Muscle of leg (tissue), 11 donors: Measurements from ENCODE around the gene TEFM. TPM values are rescaled to one million over a fixed set of nuclear protein-coding genes. Genes with fewer than 3 reads are reported as not detected.
"Not testable (repeated sequence)": the region's sequence is repeated elsewhere in the genome, so short reads cannot be mapped to it uniquely, and the experiment has no call there.

ENCODE experiments used
- DNase-seq: peaks from one replicate; pipeline ENCODE4 v3.0.0; 2013
- H3K27ac ChIP-seq: one replicate; pipeline ENCODE4 v1.5.1; 2013; ENCODE audit warnings: mild to moderate bottlenecking, low read length, control low read depth
- H3K27me3 ChIP-seq: one replicate; pipeline ENCODE4 v1.6.1; 2013; ENCODE audit warnings: low read length; ENCODE audit not compliant: control insufficient read depth, insufficient read depth
- H3K36me3 ChIP-seq: one replicate; pipeline ENCODE4 v1.6.1; 2013; ENCODE audit warnings: low read length; ENCODE audit not compliant: control insufficient read depth, insufficient read depth
- H3K4me1 ChIP-seq: one replicate; pipeline ENCODE4 v1.6.1; 2013; ENCODE audit warnings: low read length; ENCODE audit not compliant: control insufficient read depth, insufficient read depth
- H3K4me3 ChIP-seq: one replicate; pipeline ENCODE4 v1.5.1; 2013; ENCODE audit warnings: low read length, control low read depth
- H3K9me3 ChIP-seq: replicated peaks from 2 replicates; pipeline ENCODE4 v1.6.1; 2013; ENCODE audit warnings: low read depth, low read length; ENCODE audit not compliant: control insufficient read depth
- WGBS: methylation state at CpG from one replicate; pipeline ENCODE4 v1.1.5; 2013; ENCODE audit warnings: missing lambda C conversion rate; ENCODE audit not compliant: insufficient coverage; 5-methylcytosine and 5-hydroxymethylcytosine counted together
- polyA plus RNA-seq, 8 donors: library from polyadenylated mRNA; unstranded; fragments of 120-200 nt; gene quantifications; one replicate each; pipeline versions ENCODE4 v1.2.1 to v1.2.3, GENCODE V29; 2013; ENCODE audit warnings: inconsistent platforms in 1 of 8, low replicate concordance in 1 of 8; ENCODE audit not compliant: insufficient read length in 8 of 8, insufficient read depth in 1 of 8
- total RNA-seq: library from RNA; stranded (reverse); fragments of 120-200 nt; gene quantifications from one replicate; pipeline ENCODE4 v1.2.4, GENCODE V29; 2013

TEFM gene
- total and polyA plus RNA-seq, 9 donors, result 10.3 to 16.4 (median 12.4) TPM

GRCh38 chr17:30939051-30939689 lies 33.1 kb upstream of the TEFM start:
- no peaks in the 10 kb centered on the region for H3K36me3 ChIP-seq
- peak; percentile 63 for DNase-seq
- H3K4me3 ChIP-seq, result no peak overlapping the region
- WGBS, result 87% methylated on average over 9 of the region's 13 CpGs
- no peaks in the 10 kb centered on the region for H3K4me1 ChIP-seq
- H3K9me3 ChIP-seq, result no peaks in the 10 kb centered on the region
- no peaks in the 10 kb centered on the region for H3K27me3 ChIP-seq
- peak overlapping the region; percentile 13 for H3K27ac ChIP-seq

GRCh38 chr17:30933966-30934365 lies 27.9 kb upstream of the TEFM start:
- Histone ChIP-seq H3K4me1 (no peaks in the 10 kb centered on the region), H3K4me3 (no peak overlapping the region), H3K27ac (no peak overlapping the region), H3K36me3 (no peaks in the 10 kb centered on the region), H3K27me3 (no peaks in the 10 kb centered on the region), H3K9me3 (no peaks in the 10 kb centered on the region)
- DNase-seq, result peak; percentile 36
- 37% methylated on average over 4 of the region's 5 CpGs for WGBS

- H3K9me3 ChIP-seq, H3K27me3 ChIP-seq, H3K4me3 ChIP-seq, H3K4me1 ChIP-seq, DNase-seq, H3K27ac ChIP-seq, H3K36me3 ChIP-seq: not testable (repeated sequence)
- 79% methylated on average over 3 of the region's 8 CpGs for WGBS
Observed at GRCh38 chr17:30931582-30931981, 25.5 kb upstream of the TEFM start.

GRCh38 chr17:30930495-30930894 lies 24.5 kb upstream of the TEFM start:
- no peaks in the 10 kb centered on the region for H3K36me3 ChIP-seq
- H3K4me1 ChIP-seq, result no peaks in the 10 kb centered on the region
- WGBS, result no CpG with 5 or more reads among the region's 3 CpGs
- no peak overlapping the region for H3K4me3 ChIP-seq
- H3K27ac ChIP-seq, result no peak overlapping the region
- DNase-seq, result no peak
- H3K9me3 ChIP-seq, result no peaks in the 10 kb centered on the region
- H3K27me3 ChIP-seq, result peaks cover 13% of the 10 kb centered on the region

- not testable (repeated sequence) for H3K27ac ChIP-seq, H3K4me1 ChIP-seq, H3K9me3 ChIP-seq, DNase-seq, H3K4me3 ChIP-seq, H3K36me3 ChIP-seq
- WGBS, result 90% methylated on average over 2 of the region's 3 CpGs
- peaks cover 15% of the 10 kb centered on the region for H3K27me3 ChIP-seq
Observed at GRCh38 chr17:30929861-30930260, 23.8 kb upstream of the TEFM start.

- no peak overlapping the region for H3K4me3 ChIP-seq
- peaks cover 22% of the 10 kb centered on the region for H3K27me3 ChIP-seq
- no peaks in the 10 kb centered on the region for H3K9me3 ChIP-seq
- no peaks in the 10 kb centered on the region for H3K36me3 ChIP-seq
- H3K27ac ChIP-seq, result no peak overlapping the region
- 41% methylated on average over 7 of the region's 8 CpGs for WGBS
- no peaks in the 10 kb centered on the region for H3K4me1 ChIP-seq
- DNase-seq, result no peak
Observed at GRCh38 chr17:30929081-30929633, 23.1 kb upstream of the TEFM start.

GRCh38 chr17:30928584-30928983 lies 22.5 kb upstream of the TEFM start:
- Histone ChIP-seq H3K27me3 (peaks cover 27% of the 10 kb centered on the region), H3K9me3 (no peaks in the 10 kb centered on the region), H3K4me3 (no peak overlapping the region), H3K36me3 (no peaks in the 10 kb centered on the region), H3K4me1 (no peaks in the 10 kb centered on the region), H3K27ac (no peak overlapping the region)
- DNase-seq, result no peak
- no CpG with 5 or more reads among the region's 3 CpGs for WGBS

GRCh38 chr17:30927756-30928155 lies 21.7 kb upstream of the TEFM start:
- H3K9me3 ChIP-seq, result no peaks in the 10 kb centered on the region
- peaks cover 36% of the 10 kb centered on the region for H3K27me3 ChIP-seq
- no peak overlapping the region for H3K4me3 ChIP-seq
- 86% methylated on average over 4 of the region's 5 CpGs for WGBS
- DNase-seq, result no peak
- no peak overlapping the region for H3K27ac ChIP-seq
- no peaks in the 10 kb centered on the region for H3K4me1 ChIP-seq
- H3K36me3 ChIP-seq, result no peaks in the 10 kb centered on the region

- H3K4me1 ChIP-seq, result peaks cover 7% of the 10 kb centered on the region
- H3K36me3 ChIP-seq, result no peaks in the 10 kb centered on the region
- no peak overlapping the region for H3K27ac ChIP-seq
- WGBS, result 63% methylated on average over 2 of the region's 6 CpGs
- no peak overlapping the region for H3K4me3 ChIP-seq
- peaks cover 45% of the 10 kb centered on the region for H3K27me3 ChIP-seq
- DNase-seq, result no peak
- H3K9me3 ChIP-seq, result no peaks in the 10 kb centered on the region
Observed at GRCh38 chr17:30926516-30926915, 20.5 kb upstream of the TEFM start.

GRCh38 chr17:30924341-30924740 lies 18.3 kb upstream of the TEFM start:
- peaks cover 61% of the 10 kb centered on the region for H3K27me3 ChIP-seq

More at GRCh38 chr17:30924341-30924740, 18.3 kb upstream of the TEFM start:
- H3K27ac ChIP-seq, result no peak overlapping the region
- no peak for DNase-seq
- H3K36me3 ChIP-seq, result no peaks in the 10 kb centered on the region
- 48% methylated on average over 2 of the region's 2 CpGs for WGBS
- H3K4me1 ChIP-seq, result peaks cover 11% of the 10 kb centered on the region
- H3K4me3 ChIP-seq, result no peak overlapping the region
- H3K9me3 ChIP-seq, result no peaks in the 10 kb centered on the region
